Embryonic facial prominence (tissue), 1 donor: ENCODE results near the gene IFIH1.
A peak's percentile ranks its signal among the peaks of the same experiment; 100 is the strongest.

Experiments
- DNase-seq: peaks from one replicate; pipeline ENCODE4 v3.0.0-alpha.2; 2016; ENCODE audit errors: extremely low spot score

IFIH1 gene

GRCh38 chr2:162308747-162309503, 9.6 kb downstream of the IFIH1 start:
- no peak for DNase-seq

- DNase-seq, result no peak
Observed at GRCh38 chr2:162305901-162306300, 12.6 kb downstream of the IFIH1 start.

- DNase-seq, result no peak
Observed at GRCh38 chr2:162301877-162302276, 16.6 kb downstream of the IFIH1 start.

GRCh38 chr2:162301151-162301804, 17.2 kb downstream of the IFIH1 start:
- DNase-seq, result peak; percentile 64

- no peak for DNase-seq
Observed at GRCh38 chr2:162300266-162300665, 18.2 kb downstream of the IFIH1 start.

GRCh38 chr2:162298669-162299335, 19.7 kb downstream of the IFIH1 start:
- no peak for DNase-seq

- DNase-seq, result peak; percentile 82
Observed at GRCh38 chr2:162297925-162298552, 20.4 kb downstream of the IFIH1 start.

GRCh38 chr2:162295009-162295408, 23.5 kb downstream of the IFIH1 start:
- DNase-seq, result no peak

- DNase-seq, result no peak
Observed at GRCh38 chr2:162293122-162293786, 25.2 kb downstream of the IFIH1 start.

GRCh38 chr2:162291748-162292147, 26.7 kb downstream of the IFIH1 start:
- DNase-seq, result no peak

- no peak for DNase-seq
Observed at GRCh38 chr2:162282765-162283425, 35.6 kb downstream of the IFIH1 start.

- DNase-seq, result no peak
Observed at GRCh38 chr2:162280654-162281053, 37.8 kb downstream of the IFIH1 start.

GRCh38 chr2:162277381-162277780, 41.1 kb downstream of the IFIH1 start:
- no peak for DNase-seq

GRCh38 chr2:162267996-162268395, 50.5 kb downstream of the IFIH1 start:
- DNase-seq, result no peak

GRCh38 chr2:162267496-162267895, 51.0 kb downstream of the IFIH1 start:
- DNase-seq, result no peak

- DNase-seq, result no peak
Observed at GRCh38 chr2:162266460-162266760, 52.1 kb downstream of the IFIH1 start.

- DNase-seq, result no peak
Observed at GRCh38 chr2:162265666-162266459, 52.6 kb downstream of the IFIH1 start.

- DNase-seq, result no peak
Observed at GRCh38 chr2:162261032-162261945, 57.2 kb downstream of the IFIH1 start.

GRCh38 chr2:162258686-162259085, 59.8 kb downstream of the IFIH1 start:
- no peak for DNase-seq

- no peak for DNase-seq
Observed at GRCh38 chr2:162258169-162258568, 60.3 kb downstream of the IFIH1 start.
